Midbrain (tissue), 1 donor: ENCODE measurements around the gene ALDH3B1.
A peak's percentile ranks its signal among the peaks of the same experiment; 100 is the strongest.

Experiments
- DNase-seq: peaks from one replicate; lab custom pipeline; 2025; lab: John Stamatoyannopoulos, UW

ALDH3B1 gene

GRCh38 chr11:68013611-68014156 is 3.6 kb downstream of the ALDH3B1 start:
- DNase-seq = no peak

- DNase-seq = no peak
These were observed 4.2 kb downstream of the ALDH3B1 start for GRCh38 chr11:68014157-68014946.

GRCh38 chr11:68014947-68015447 is 4.9 kb downstream of the ALDH3B1 start:
- DNase-seq = no peak

- DNase-seq = no peak
These were observed 5.3 kb downstream of the ALDH3B1 start for GRCh38 chr11:68015467-68015866.

GRCh38 chr11:68016161-68016903 is 6.2 kb downstream of the ALDH3B1 start:
- DNase-seq = no peak

GRCh38 chr11:68016904-68017817 is 7.0 kb downstream of the ALDH3B1 start:
- DNase-seq = no peak

GRCh38 chr11:68017980-68018729 is 8.0 kb downstream of the ALDH3B1 start:
- DNase-seq = no peak

- DNase-seq = no peak
These were observed 8.6 kb downstream of the ALDH3B1 start for GRCh38 chr11:68018730-68019190.

GRCh38 chr11:68019486-68019885 is 9.4 kb downstream of the ALDH3B1 start:
- DNase-seq = no peak

- DNase-seq = no peak
These were observed 10.4 kb downstream of the ALDH3B1 start for GRCh38 chr11:68020575-68020974.

GRCh38 chr11:68021167-68021787 is 11.2 kb downstream of the ALDH3B1 start:
- no peak for DNase-seq

GRCh38 chr11:68022531-68022930 is 12.4 kb downstream of the ALDH3B1 start:
- DNase-seq = no peak

- DNase-seq = no peak
These were observed 14.4 kb downstream of the ALDH3B1 start for GRCh38 chr11:68024508-68024907.

GRCh38 chr11:68025047-68025446 is 14.9 kb downstream of the ALDH3B1 start:
- DNase-seq = no peak

- DNase-seq = no peak
These were observed 16.4 kb downstream of the ALDH3B1 start for GRCh38 chr11:68026391-68027105.

- DNase-seq = no peak
These were observed 17.5 kb downstream of the ALDH3B1 start for GRCh38 chr11:68027667-68028066.

GRCh38 chr11:68028802-68029545 is 18.8 kb downstream of the ALDH3B1 start:
- DNase-seq = no peak

- peak; percentile 99 for DNase-seq
These were observed 20.4 kb downstream of the ALDH3B1 start, which contains the start of gene NDUFS8 for GRCh38 chr11:68030318-68031143. NDUFS8 (plus strand) TSS chr11:68030681; CDS start chr11:68032152, 1,471 bp downstream.
